Stimulated activated CD8-positive, alpha-beta memory T cell treated with anti-CD3 and anti-CD28 coated beads, Interleukin-7, amount 100 ng/mL, for 1 hour (primary cell): ENCODE results near the gene LRRC49.
"Not testable (repeated sequence)": the region's sequence is repeated elsewhere in the genome, so short reads cannot be mapped to it uniquely, and the experiment has no call there.

Source experiments
- DNase-seq, 2 donors: peaks; one replicate each; pipeline ENCODE4 v3.0.0-alpha.2; 2020; ENCODE audit warnings: low read depth in 2 of 2

The LRRC49 gene

DNA sequence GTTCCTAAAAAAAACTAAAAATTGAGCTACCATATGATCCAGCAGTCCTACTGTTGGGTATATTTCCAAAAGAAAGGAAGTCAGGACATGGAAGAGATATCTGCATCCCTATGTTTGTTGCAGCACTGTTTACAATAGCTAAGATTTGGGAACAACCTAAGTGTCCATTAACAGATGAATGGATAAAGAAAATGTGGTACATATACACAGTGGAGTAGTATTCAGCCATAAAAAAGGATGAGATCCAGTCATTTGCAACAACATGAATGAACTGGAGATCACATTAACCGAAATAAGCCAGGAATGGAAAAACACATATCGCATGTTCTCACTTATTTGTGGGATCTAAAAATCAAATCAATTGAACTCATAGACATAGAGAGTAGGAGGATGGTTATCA lies 29.5 kb downstream of the LRRC49 start:
- DNase-seq, result no peak

DNA sequence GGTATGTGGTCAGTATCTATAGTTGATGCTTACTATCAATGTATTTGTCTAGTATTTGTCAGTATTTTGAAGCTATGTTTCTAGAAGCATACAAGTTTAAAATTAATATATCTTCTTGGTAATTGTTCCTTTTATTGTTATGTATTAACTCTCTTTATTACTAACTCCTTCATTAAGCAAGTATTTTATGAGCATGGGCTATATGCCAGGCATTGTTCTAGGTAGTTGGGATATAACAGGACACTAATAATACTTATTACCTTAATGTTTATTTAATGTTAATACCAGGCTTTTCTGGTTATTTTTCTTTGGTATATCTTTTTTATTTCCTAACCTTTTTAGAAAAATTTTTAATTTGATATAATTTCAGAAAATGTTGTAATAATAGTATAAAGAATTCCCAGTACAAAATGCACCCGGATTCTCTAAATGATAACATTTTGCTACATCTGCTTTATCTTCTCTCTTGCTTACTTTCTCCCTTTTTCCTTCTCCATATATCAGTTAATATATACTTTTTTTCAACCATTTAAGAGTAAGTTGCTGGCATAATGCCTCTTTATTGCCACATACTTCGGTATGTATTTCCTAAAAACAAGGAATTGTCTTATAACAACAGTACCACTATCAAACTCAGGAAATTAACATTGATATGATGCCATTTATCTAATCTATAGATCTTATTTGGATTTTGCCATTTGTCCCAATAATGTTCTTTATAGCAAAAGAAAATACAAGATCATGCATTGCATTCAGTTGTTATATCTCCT lies 30.9 kb downstream of the LRRC49 start:
- DNase-seq, result no peak

- DNase-seq, result not testable (repeated sequence)
Observed at GRCh38 chr15:70926914-70927313, 34.3 kb downstream of the LRRC49 start.

DNA sequence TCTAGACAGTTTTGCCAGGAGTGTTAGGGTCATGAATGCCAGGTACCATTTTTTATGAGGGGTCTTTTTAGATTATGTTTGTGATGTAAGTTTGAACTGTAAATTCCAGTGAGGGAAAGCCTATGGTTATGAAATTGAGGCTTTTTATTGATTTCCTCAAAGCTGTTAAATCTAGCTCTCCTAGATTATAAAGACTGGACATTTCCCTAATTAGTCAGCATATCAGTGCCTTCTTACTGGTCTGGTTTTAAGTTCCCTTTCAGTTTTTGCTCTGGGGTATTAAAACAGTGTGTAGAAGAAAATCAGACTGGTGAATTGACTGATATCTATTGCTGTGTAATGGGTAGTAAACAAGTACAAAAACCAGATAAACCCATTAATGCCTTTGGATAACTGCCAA lies 39.2 kb downstream of the LRRC49 start:
- no peak for DNase-seq

GRCh38 chr15:70932397-70932796 lies 39.8 kb downstream of the LRRC49 start:
- DNase-seq, result no peak

DNA sequence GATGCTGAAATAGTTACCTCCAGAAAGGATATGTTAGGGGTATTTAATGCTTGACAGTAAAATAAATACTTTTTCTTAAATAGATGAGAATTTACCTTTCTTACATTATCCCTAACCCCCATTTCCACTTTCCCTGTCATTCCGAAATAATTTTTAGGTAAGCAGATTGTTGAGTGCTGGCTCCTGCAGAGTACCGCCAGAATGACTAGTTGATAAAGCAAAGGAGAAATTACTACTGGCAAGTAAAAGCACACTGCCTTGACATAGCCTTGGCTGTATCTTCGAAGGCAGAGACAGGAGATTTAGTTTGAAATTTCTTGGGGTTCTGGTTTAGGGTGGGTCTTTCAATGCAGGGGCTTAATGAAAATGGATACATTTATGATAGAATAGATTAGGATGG lies 40.8 kb downstream of the LRRC49 start:
- no peak for DNase-seq

DNA sequence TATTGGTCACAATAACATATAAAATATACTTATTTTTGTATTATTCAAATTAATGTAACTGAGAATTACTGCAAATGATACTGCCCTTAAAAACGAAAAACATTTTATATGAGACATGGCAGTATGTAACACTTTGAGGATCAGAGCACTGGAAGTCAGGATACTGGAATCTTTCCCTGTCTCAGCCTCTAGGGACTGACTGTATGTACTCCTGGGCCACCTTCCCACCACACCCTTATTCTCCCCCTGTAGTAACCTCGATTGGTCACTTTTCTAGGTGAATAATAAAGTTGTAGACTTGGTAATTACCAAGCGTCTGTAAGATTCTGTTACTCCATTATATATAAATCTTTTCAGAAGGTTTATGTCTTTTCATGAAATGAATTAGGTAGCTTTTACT lies 43.0 kb downstream of the LRRC49 start:
- no peak for DNase-seq

DNA sequence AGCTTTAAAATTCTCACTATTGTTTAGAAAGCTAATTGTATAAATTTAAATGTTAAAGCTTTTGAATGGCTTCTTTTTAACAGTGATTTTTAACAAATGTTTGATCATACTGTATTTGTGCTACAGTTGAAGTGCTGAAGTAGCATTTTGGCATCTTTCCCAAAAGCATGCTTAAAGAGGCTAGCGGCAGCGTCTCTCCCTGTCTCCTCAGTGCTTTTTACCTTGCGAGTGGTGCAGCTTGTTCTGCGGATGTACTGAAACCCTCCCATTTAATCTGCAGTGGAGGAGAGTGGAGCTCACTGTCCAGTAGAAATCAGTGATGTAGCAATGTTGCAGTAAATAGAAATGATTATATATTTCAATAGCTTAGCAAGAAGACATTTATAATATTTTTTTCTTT lies 43.7 kb downstream of the LRRC49 start:
- DNase-seq, result no peak

GRCh38 chr15:70943285-70943684 lies 50.7 kb downstream of the LRRC49 start:
- DNase-seq, result not testable (repeated sequence)

DNA sequence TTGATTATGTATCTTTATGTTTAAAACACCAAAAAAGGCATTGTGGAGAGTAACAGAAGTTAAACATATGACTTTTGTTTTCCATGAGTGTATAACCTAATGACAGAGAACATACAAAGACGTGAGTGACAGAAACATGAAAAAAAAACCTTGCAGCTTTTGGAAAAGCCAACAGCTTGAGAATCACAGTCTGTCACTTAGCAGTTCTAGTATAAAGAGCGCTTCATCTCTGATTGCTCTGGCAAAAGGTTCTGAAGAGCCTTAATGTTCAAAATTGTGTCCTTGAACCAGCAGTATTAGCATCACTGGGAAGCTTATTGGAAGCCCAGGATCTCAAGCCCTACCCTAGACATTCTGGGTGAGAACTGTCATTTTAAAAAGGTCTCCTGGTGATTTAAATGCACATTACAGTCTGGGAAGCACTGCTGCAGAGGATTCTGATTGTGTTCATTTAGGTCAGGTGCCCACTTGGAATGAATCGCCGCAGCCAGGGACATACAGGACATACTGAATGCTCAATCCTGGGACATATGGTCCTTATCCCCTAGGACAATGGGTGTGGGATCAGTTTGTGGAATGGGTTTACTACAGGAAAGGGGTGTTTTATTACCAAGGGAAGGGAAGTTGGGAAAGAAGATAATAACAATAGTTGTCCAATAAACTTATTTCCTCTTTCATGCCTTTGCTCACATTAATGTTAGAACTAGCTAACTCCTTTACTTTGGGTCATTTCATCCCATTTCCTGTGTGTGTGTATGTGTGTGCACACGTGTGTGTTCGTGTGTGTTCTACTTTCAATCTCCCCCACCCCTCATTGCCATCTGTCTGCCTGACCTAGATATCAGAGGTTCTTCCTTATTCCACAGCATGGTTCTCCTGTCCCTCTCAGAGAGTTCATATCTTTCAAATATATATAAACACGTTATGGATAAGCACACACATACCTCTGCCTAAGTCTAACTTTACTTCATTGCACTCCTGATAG lies 55.0 kb downstream of the LRRC49 start:
- DNase-seq, result no peak

DNA sequence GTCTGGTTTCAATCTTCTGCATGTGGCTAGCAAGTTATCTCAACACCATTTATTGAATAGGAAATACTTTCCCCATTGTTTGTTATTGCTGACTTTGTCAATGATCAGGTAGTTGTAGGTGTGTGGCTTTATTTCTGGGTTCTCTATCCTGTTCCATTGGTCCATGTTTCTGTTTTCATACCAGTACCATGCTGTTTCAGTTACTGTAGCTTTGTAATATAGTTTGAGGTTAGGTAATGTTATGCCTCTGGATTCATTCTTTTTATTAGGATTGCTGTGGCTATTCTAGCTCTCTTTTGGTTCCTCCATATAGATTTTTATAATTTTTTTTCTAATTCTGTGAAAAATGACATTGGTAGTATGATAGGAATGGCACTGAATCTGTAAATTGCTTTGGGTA lies 58.3 kb downstream of the LRRC49 start:
- DNase-seq, result no peak

DNA sequence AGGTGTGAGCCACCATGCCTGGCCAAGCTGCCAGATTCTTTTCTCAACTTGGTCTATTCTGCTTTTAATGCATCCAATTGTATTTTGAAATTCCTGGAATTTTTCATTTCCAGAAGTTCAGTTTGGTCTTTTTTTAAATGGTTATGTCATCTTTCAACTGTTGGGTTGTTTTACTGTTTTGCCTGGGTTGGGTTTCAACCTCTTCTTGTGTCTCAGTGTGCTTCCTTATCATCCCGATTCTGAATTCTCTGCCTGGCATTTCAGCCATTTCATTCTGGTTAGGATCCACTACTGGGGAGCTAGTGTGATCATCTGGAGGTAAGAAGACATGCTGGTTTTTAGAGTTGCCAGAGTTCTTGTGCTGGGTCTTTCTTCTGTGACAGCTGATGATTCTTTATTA lies 61.5 kb downstream of the LRRC49 start:
- DNase-seq, result no peak

DNA sequence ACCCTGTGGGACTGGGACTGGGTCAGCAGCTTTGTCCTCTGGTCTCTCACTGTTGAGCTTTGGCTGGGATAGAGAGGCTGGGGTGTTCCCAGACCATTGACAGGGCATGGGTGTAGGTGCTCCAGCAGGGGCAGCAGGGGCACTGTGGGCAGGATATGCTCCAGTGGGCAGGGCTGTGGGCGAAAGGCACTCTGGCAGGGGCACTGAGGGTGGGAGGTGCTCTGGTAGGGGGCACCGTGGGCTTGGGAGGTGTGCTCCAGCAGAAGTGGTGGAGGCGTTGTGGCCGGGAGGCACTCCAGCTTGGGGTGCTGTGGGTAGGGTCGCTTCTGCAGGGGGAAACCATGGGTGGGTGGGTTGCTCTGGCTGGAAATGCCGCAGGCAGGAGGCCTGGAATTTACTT lies 62.1 kb downstream of the LRRC49 start:
- DNase-seq, result no peak

DNA sequence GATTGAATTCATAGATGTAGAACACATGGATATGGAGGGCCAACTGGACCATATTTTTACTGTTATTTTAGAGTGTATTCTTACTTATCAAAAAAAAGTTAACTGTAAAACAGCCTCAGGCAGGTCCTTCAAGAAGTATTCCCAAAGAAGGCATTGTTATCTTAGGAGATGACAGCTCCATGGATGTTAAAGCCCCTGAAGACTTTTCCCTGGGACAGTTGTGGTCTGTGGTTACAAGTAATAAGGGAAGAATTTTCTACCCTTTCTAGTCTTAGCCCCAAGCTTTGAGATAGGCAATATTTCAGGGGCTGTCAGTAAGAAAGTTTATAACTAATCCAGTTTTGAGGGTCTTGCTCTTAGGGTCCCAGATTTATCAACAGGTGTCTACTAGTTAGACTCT lies 62.5 kb downstream of the LRRC49 start:
- no peak for DNase-seq

DNA sequence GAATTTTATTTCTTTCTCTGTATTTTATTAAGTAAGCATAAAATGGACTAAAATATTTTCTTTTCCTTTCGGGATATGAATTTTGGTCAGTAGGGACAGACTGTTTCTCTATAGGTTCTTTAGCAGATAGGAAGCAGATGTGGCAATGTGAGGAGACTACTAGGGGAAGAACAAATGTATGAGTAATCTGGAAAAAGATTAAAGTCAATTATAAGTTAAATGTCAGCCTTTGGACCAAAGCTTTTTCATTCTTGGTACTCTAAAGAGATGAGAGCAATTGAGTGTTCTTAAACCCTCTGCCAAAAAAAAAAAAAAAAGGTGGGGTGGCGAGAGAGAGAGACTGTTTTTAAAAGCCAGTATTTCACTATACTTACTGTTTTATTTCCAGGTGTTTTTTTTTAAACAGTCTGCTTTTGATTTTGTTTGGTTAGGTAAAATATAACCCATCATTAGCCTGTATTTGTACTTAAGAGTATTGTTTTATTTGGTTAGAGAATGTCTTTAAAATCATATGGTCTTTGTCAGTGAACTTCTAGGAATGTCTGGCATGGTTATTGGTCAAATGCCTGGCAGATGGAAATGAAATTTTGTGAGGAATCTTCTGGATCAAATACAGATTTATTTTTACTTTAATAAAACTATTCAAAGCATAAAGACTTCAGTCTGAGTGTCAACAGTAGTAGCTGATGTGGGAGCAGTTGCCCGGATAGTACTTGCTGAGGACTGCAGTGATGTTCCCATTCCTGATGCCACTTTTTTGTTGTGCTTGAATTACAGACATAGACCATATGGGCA lies 63.8 kb downstream of the LRRC49 start:
- no peak for DNase-seq

DNA sequence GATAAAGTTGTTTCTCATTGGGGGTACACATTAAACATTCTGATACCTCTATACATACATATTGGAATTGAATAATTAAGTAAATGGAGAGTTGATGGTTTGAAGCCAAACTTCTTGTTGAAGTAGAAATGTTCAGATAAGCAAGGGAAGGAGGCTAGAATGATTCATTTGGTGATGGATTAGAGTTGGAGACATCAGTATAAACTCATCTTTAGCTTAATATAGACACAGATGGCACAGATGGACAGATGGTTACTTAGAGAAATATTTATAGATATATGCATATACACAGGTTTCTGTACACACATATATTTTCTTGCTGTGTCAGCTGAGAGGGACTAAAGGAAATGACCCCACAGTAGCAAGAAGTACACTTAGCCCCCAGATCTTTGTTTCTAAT lies 69.5 kb downstream of the LRRC49 start:
- DNase-seq, result no peak

DNA sequence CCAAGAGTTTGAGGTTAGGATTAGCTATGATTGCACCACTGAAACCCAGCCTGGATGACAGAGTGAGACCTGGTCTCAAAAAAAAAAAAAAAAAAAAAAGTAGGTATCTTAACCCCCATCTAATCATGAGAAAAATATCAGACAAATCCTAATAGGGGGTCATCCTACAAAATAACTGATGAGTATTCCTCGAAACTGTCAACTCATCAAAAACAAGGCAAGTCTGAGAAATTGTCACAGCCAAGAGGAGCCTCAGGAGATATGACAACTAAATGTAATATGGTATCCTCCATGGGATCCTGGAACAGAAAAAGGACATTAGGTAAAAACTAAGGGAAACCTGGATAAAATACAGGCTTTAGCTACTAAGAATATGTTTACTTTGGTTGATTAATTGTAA lies 70.6 kb downstream of the LRRC49 start:
- DNase-seq, result no peak

DNA sequence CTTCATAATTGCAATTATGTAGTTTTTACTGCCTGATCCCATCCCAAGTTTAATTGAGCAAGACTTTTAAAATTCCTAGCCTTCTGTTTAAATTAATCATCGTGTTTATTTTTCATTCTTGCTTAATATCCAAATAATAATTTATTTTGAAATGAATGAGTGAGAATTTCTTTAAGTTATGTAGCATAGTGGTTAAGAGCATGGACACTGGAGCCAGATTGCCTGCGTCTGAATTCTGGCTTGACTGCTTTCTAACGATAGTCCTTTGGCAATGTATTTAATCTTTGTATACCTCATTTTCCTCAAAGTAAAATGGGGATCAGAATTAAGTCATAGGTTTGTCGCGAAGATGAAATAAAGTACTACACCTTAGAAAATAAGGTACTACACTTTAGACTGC lies 71.4 kb downstream of the LRRC49 start:
- no peak for DNase-seq

- DNase-seq, result no peak
Observed at GRCh38 chr15:70964686-70965085, 72.1 kb downstream of the LRRC49 start.

- no peak for DNase-seq
Observed at GRCh38 chr15:70967646-70968045, 75.0 kb downstream of the LRRC49 start.

- no peak for DNase-seq
Observed at GRCh38 chr15:70974004-70974832, 81.6 kb downstream of the LRRC49 start.
